NB4 (cell line): Measurements from ENCODE around the gene FBXO2.

Experiments
- CTCF ChIP-seq: IDR thresholded peaks from one replicate; pipeline ENCODE4 v1.5.1; 2012; ENCODE audit warnings: low read depth, low read length
- MYC ChIP-seq: IDR thresholded peaks from 2 replicates; pipeline ENCODE4 v1.6.1; 2011; ENCODE audit warnings: low read depth, low read length

GRCh38 chr1:11616766-11617165 is 37.5 kb downstream of the FBXO2 start:
- TF ChIP-seq CTCF (no peak), MYC (no peak)
